Muscle layer of colon (tissue), 2 donors: ENCODE data around the gene NHP2.
"Not testable (repeated sequence)": the region's sequence is repeated elsewhere in the genome, so short reads cannot be mapped to it uniquely, and the experiment has no call there.

ENCODE experiments used
- H3K27ac ChIP-seq: one replicate; pipeline ENCODE4 v1.7.0; 2013; ENCODE audit warnings: low read depth, mild to moderate bottlenecking, low read length, moderate library complexity
- H3K27me3 ChIP-seq, 2 donors: one replicate each; pipeline ENCODE4 v1.7.0; 2013; ENCODE audit warnings: low read length in 2 of 2, mild to moderate bottlenecking in 2 of 2; ENCODE audit not compliant: insufficient read depth in 2 of 2, control insufficient read depth in 1 of 2
- H3K36me3 ChIP-seq: one replicate; pipeline ENCODE4 v1.7.0; 2013; ENCODE audit warnings: mild to moderate bottlenecking, low read length; ENCODE audit not compliant: insufficient read depth
- H3K4me1 ChIP-seq: one replicate; pipeline ENCODE4 v1.7.0; 2013; ENCODE audit warnings: mild to moderate bottlenecking, low read length; ENCODE audit not compliant: insufficient read depth
- H3K4me3 ChIP-seq, 2 donors: one replicate each; pipeline ENCODE4 v1.7.0; 2013; ENCODE audit warnings: low read length in 2 of 2, low read depth in 1 of 2, mild to moderate bottlenecking in 1 of 2, moderate library complexity in 1 of 2
- H3K9ac ChIP-seq: one replicate; pipeline ENCODE4 v1.7.0; 2013; ENCODE audit warnings: low read length
- H3K9me3 ChIP-seq: one replicate; pipeline ENCODE4 v1.7.0; 2013; ENCODE audit warnings: mild to moderate bottlenecking, low read length
- donor health status: abdominal sarcoma.
- donor health status: Adenocarcinoma of cecum.

The NHP2 gene

GRCh38 chr5:178145965-178146820 is 7.5 kb downstream of the NHP2 start:
- Histone ChIP-seq H3K27ac (no peak overlapping the region), H3K4me1 (peaks cover 6% of the 10 kb centered on the region), H3K36me3 (peaks cover 81% of the 10 kb centered on the region), H3K27me3 (no peaks in the 10 kb centered on the region), H3K9ac (no peak overlapping the region), H3K4me3 (no peak overlapping the region), H3K9me3 (no peaks in the 10 kb centered on the region)

GRCh38 chr5:178143901-178144300 is 9.8 kb downstream of the NHP2 start:
- H3K36me3 ChIP-seq, result peaks cover 64% of the 10 kb centered on the region

DNA sequence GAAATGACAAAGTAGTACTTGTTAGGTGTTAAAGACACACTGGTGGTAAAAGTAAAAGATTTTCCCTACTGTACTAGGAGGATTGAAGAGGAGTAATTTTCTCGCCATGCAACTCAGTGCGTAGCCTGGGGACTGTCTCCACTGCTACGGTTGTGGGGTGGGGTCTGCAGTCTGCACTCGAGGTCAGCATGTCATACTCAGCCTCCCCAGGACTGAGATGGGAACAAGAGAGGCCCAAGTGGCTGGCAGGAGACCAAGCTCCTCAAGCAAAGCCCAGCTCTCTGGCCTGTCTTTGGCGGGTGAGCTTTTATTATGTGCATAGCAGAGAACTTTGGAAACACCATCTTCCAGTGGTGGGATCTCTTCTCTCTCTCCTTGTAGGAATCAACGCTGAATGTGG is 10.4 kb downstream of the NHP2 start:
- Histone ChIP-seq H3K9me3 (no peaks in the 10 kb centered on the region), H3K27me3 (no peaks in the 10 kb centered on the region), H3K9ac (no peak overlapping the region), H3K4me3 (no peak overlapping the region), H3K27ac (no peak overlapping the region), H3K4me1 (peaks cover 6% of the 10 kb centered on the region), H3K36me3 (peaks cover 58% of the 10 kb centered on the region)

More at GRCh38 chr5:178143901-178144300, 9.8 kb downstream of the NHP2 start:
- Histone ChIP-seq H3K4me3 (no peak overlapping the region), H3K27ac (no peak overlapping the region), H3K4me1 (peaks cover 6% of the 10 kb centered on the region), H3K9ac (no peak overlapping the region), H3K9me3 (no peaks in the 10 kb centered on the region), H3K27me3 (no peaks in the 10 kb centered on the region)

DNA sequence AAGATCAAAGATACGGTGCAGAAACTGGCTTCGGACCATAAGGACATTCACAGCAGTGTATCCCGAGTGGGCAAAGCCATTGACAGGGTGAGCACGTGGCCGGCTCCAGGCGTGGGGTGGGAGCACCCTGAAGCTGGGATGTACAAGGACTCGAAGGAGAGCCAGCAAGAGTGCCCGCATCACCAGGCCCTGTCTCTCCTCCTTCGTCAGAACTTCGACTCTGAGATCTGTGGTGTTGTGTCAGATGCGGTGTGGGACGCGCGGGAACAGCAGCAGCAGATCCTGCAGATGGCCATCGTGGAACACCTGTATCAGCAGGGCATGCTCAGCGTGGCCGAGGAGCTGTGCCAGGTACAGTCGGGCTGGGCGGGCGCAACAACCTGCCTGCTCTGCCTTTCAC is 11.0 kb downstream of the NHP2 start:
- no peak overlapping the region for H3K27ac ChIP-seq
- no peaks in the 10 kb centered on the region for H3K9me3 ChIP-seq
- H3K27me3 ChIP-seq, result no peaks in the 10 kb centered on the region
- no peak overlapping the region for H3K9ac ChIP-seq
- no peak overlapping the region for H3K4me3 ChIP-seq
- H3K36me3 ChIP-seq, result peaks cover 52% of the 10 kb centered on the region
- H3K4me1 ChIP-seq, result peaks cover 6% of the 10 kb centered on the region

DNA sequence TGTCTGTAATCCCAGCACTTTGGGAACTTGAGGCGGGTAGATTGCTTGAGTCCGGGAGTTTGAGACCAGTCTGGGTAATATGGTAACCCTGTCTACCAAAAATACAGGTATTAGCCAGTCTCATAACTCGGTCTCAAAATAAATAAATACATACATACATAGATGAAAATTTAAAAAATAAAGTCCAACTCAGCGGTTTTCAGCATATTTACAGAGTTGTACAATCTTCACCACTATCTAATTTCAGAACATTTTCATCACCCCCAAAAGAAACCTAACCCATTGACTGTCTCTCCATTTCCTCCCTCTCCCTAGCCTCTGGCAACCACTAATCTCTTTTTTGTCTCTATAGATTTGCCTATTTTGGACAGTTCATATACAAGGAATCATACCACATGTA is 12.1 kb downstream of the NHP2 start:
- Histone ChIP-seq H3K36me3 (peaks cover 41% of the 10 kb centered on the region), H3K27ac (no peak overlapping the region)

DNA sequence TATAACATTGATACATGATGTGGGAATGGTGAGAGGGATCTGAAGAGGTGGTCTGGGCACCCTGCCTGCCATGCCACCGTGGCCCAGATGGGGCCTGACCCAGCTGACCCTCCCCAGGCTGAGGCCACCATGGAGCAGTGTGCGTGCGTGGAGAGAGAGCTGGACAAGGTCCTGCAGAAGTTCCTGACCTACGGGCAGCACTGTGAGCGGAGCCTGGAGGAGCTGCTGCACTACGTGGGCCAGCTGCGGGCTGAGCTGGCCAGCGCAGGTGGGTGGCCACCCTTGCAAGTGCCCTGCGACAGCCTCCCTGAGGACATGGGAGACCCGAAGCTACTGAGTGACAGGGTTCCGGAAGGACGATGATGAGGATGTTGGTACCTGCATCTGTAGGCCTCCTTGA is 15.7 kb downstream of the NHP2 start:
- Histone ChIP-seq H3K9ac (no peak overlapping the region), H3K4me3 (no peak overlapping the region), H3K27me3 (no peaks in the 10 kb centered on the region), H3K27ac (no peak overlapping the region), H3K4me1 (no peaks in the 10 kb centered on the region), H3K36me3 (peaks cover 30% of the 10 kb centered on the region), H3K9me3 (no peaks in the 10 kb centered on the region)

More for the DNA sequence above, 12.1 kb downstream of the NHP2 start:
- Histone ChIP-seq H3K27me3 (no peaks in the 10 kb centered on the region), H3K9ac (no peak overlapping the region), H3K4me1 (peaks cover 6% of the 10 kb centered on the region), H3K4me3 (no peak overlapping the region), H3K9me3 (no peaks in the 10 kb centered on the region)

DNA sequence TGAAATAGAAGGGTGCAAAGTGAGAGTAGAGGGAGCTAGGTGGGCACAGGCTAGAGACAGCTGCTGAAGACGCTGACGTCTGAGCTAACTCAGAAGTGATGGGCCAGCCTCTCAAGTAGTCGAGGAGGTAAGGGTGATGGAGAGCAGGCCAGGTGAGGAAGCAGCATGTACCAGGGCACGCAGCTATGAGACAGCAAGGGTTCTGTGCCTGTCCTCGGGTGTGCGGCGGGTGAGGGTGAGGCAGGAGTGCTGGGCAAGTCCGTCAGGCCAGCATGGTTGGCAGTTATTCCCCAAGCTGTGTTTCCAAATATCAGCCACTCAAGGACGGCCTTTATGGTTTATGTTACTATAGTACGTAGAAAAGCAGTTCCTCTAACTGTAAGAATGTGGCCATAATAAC is 16.7 kb downstream of the NHP2 start:
- Histone ChIP-seq H3K4me1 (peaks cover 4% of the 10 kb centered on the region), H3K9ac (no peak overlapping the region), H3K27me3 (no peaks in the 10 kb centered on the region), H3K9me3 (no peaks in the 10 kb centered on the region), H3K4me3 (no peak overlapping the region), H3K27ac (no peak overlapping the region), H3K36me3 (peaks cover 20% of the 10 kb centered on the region)

DNA sequence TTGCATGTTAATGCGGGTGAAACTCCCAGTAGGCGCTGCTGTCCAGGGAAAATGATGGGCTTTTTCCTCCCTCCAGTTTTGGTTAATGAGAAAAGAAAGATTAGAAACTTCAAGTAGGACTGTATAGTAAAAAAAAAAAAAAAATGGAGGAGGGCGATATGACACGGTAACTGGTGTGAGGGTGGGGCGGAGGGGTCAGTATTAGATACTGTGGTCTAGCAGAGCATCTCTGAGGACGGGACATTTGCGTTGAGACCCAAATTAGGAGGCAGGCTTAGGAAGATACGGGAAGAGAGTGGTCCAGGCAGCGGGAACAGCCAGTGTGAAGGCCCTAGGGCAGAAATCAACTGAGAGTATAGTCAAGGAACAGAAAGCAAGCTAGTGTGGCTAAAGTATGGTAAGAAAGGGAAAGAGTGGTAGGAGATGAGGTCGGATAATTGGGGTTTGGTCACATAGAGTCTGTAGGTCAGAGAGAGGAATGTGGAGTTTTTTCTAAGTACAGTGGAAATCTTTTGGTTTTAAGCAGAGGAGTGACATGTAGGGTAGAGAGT is 22.2 kb downstream of the NHP2 start:
- Histone ChIP-seq H3K27me3 (no peaks in the 10 kb centered on the region), H3K9me3 (no peaks in the 10 kb centered on the region), H3K9ac (peak overlapping the region; percentile 68), H3K36me3 (peaks cover 14% of the 10 kb centered on the region), H3K4me3 (peak overlapping the region; percentile 74 to 97), H3K4me1 (peaks cover 11% of the 10 kb centered on the region), H3K27ac (peak overlapping the region; percentile 91)

- no peaks in the 10 kb centered on the region for H3K27me3 ChIP-seq
- H3K27ac ChIP-seq, result peak within 1 kb of the TSS; percentile 92
- peaks cover 14% of the 10 kb centered on the region for H3K36me3 ChIP-seq
- H3K4me1 ChIP-seq, result peaks cover 11% of the 10 kb centered on the region
- H3K9ac ChIP-seq, result peak within 1 kb of the TSS; percentile 68
- H3K4me3 ChIP-seq, result peak within 1 kb of the TSS; percentile 74 to 97
- no peaks in the 10 kb centered on the region for H3K9me3 ChIP-seq
Measured at GRCh38 chr5:178130576-178131445, 22.9 kb downstream of the NHP2 start, which contains the start of gene RMND5B. Gene RMND5B (plus strand): TSS chr5:178131014. CDS start chr5:178138120, 7,106 bp downstream.

DNA sequence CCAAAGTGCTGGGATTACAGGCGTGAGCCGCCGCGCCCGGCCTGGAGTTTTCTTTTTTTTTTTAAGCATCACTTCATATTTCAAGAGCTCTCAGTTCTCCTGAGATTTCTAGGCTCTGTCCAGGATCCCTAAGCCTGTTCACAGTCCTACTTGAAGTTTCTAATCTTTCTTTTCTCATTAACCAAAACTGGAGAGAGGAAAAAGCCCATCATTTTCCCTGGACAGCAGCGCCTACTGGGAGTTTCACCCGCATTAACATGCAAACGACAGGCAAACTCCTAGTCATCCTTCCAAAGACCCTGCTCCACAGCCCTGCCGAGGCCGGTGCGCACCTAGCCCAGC is 23.5 kb downstream of the NHP2 start:
- Histone ChIP-seq H3K9ac (peak overlapping the region; percentile 53), H3K27ac (peak overlapping the region; percentile 92), H3K4me1 (peaks cover 11% of the 10 kb centered on the region), H3K4me3 (peak overlapping the region; percentile 74 to 97)
- H3K27me3 ChIP-seq, H3K36me3 ChIP-seq, H3K9me3 ChIP-seq: not testable (repeated sequence)

- no peaks in the 10 kb centered on the region for H3K9me3 ChIP-seq
- peaks cover 4% of the 10 kb centered on the region for H3K36me3 ChIP-seq
- H3K4me1 ChIP-seq, result peaks cover 11% of the 10 kb centered on the region
- H3K27me3 ChIP-seq, result no peaks in the 10 kb centered on the region
- no peak overlapping the region for H3K9ac ChIP-seq
- no peak overlapping the region for H3K27ac ChIP-seq
- no peak overlapping the region for H3K4me3 ChIP-seq
Measured at GRCh38 chr5:178129296-178129695, 24.4 kb downstream of the NHP2 start.
